GM19395 (cell line): ENCODE measurements around the gene TOMM40.
"Not testable (repeated sequence)": the region's sequence is repeated elsewhere in the genome, so short reads cannot be mapped to it uniquely, and the experiment has no call there.

Experiments
- ATAC-seq: cut with Tn5 transposase; IDR thresholded peaks from one replicate; pipeline ENCODE4 v1.9.1; 2021; ENCODE audit warnings: mild to moderate bottlenecking, moderate library complexity; ENCODE audit not compliant: unreplicated experiment

The TOMM40 gene

GRCh38 chr19:44893332-44894051 is 2.4 kb downstream of the TOMM40 start:
- ATAC-seq: no peak

GRCh38 chr19:44894052-44894400 is 3.0 kb downstream of the TOMM40 start:
- no peak for ATAC-seq

GRCh38 chr19:44894946-44895345 is 3.9 kb downstream of the TOMM40 start:
- ATAC-seq: no peak

- ATAC-seq: no peak
These were observed 6.8 kb downstream of the TOMM40 start for GRCh38 chr19:44897835-44898234.

- ATAC-seq: no peak
These were observed 9.5 kb downstream of the TOMM40 start for GRCh38 chr19:44900328-44901244.

- no peak for ATAC-seq
These were observed 12.2 kb downstream of the TOMM40 start for GRCh38 chr19:44903216-44903601.

- no peak for ATAC-seq
These were observed 12.8 kb downstream of the TOMM40 start for GRCh38 chr19:44903602-44904425.

- no peak for ATAC-seq
These were observed 13.5 kb downstream of the TOMM40 start for GRCh38 chr19:44904426-44904994.

GRCh38 chr19:44905437-44906160 is 14.5 kb downstream of the TOMM40 start, which contains the start of gene APOE:
Gene APOE (plus strand): TSS chr19:44905796. CDS start chr19:44906625, 829 bp downstream.
- no peak for ATAC-seq

GRCh38 chr19:44907613-44908012 is 16.6 kb downstream of the TOMM40 start:
- ATAC-seq: no peak

GRCh38 chr19:44908074-44908835 is 17.2 kb downstream of the TOMM40 start:
- no peak for ATAC-seq

GRCh38 chr19:44908836-44909261 is 17.8 kb downstream of the TOMM40 start:
- no peak for ATAC-seq

GRCh38 chr19:44909775-44910174 is 18.7 kb downstream of the TOMM40 start:
- ATAC-seq: no peak

- ATAC-seq: not testable (repeated sequence)
These were observed 20.8 kb downstream of the TOMM40 start for GRCh38 chr19:44911896-44912295.

GRCh38 chr19:44912854-44913253 is 21.8 kb downstream of the TOMM40 start:
- ATAC-seq: no peak

GRCh38 chr19:44913512-44914432 is 22.7 kb downstream of the TOMM40 start:
- ATAC-seq: not testable (repeated sequence)

- peak; percentile 96 for ATAC-seq
These were observed 23.6 kb downstream of the TOMM40 start, which contains the start of gene APOC1 for GRCh38 chr19:44914433-44915206. Gene APOC1 (plus strand): TSS chr19:44914608. CDS start chr19:44914892, 284 bp downstream.
